Mesenchymal stem cell (in vitro differentiated cells and primary cell): Measurements from ENCODE around the gene SDC1.
A peak's percentile ranks its signal among the peaks of the same experiment; 100 is the strongest.

Experiments
- DNase-seq: peaks from one replicate; pipeline ENCODE4 v3.0.0-alpha.2; 2013
- H2AFZ ChIP-seq: one replicate; pipeline ENCODE4 v1.6.1; 2013; ENCODE audit warnings: low read depth, mild to moderate bottlenecking, control low read depth, inconsistent platforms, low read length, moderate library complexity
- H2AK5ac ChIP-seq: 2 replicates; pipeline ENCODE4 v1.6.1; 2013; ENCODE audit warnings: low read length, moderate library complexity, mild to moderate bottlenecking, inconsistent platforms; ENCODE audit not compliant: severe bottlenecking
- H2BK120ac ChIP-seq: one replicate; pipeline ENCODE4 v1.6.1; 2013; ENCODE audit warnings: low read depth, mild to moderate bottlenecking, inconsistent platforms, low read length, moderate library complexity
- H2BK12ac ChIP-seq, 2 experiments: one replicate each; pipeline ENCODE4 v1.6.1; 2013; ENCODE audit warnings: inconsistent platforms in 2 of 2, low read length in 2 of 2, mild to moderate bottlenecking in 2 of 2, moderate library complexity in 2 of 2, control low read depth in 1 of 2
- H2BK15ac ChIP-seq: one replicate; pipeline ENCODE4 v1.6.1; 2013; ENCODE audit warnings: mild to moderate bottlenecking, low read depth, inconsistent platforms; ENCODE audit not compliant: poor library complexity, severe bottlenecking
- H2BK5ac ChIP-seq: 2 replicates; pipeline ENCODE4 v1.6.1; 2013; ENCODE audit warnings: low read depth, mild to moderate bottlenecking, low read length, control low read depth, inconsistent platforms; ENCODE audit not compliant: poor library complexity, severe bottlenecking
- H3K14ac ChIP-seq, 2 experiments: one replicate each; pipeline ENCODE4 v1.6.1; 2013; ENCODE audit warnings: inconsistent platforms in 2 of 2, low read length in 2 of 2, control low read depth in 1 of 2, mild to moderate bottlenecking in 1 of 2, moderate library complexity in 1 of 2
- H3K18ac ChIP-seq, 2 experiments: one replicate each; pipeline ENCODE4 v1.6.1; 2013; ENCODE audit warnings: inconsistent platforms in 2 of 2, low read length in 2 of 2, control low read depth in 1 of 2, low read depth in 1 of 2, mild to moderate bottlenecking in 1 of 2
- H3K23ac ChIP-seq, 2 experiments: one replicate each; pipeline ENCODE4 v1.6.1; 2013; ENCODE audit warnings: inconsistent platforms in 2 of 2, low read length in 2 of 2, mild to moderate bottlenecking in 2 of 2, moderate library complexity in 2 of 2, control low read depth in 1 of 2
- H3K27ac ChIP-seq: 2 replicates; pipeline ENCODE4 v1.5.1; 2013; ENCODE audit warnings: mild to moderate bottlenecking, moderate library complexity, low read length, control low read depth, inconsistent platforms; ENCODE audit not compliant: poor library complexity, severe bottlenecking
- H3K27me3 ChIP-seq, 2 experiments: 2 replicates each; pipeline versions ENCODE4 v1.6.1 to v1.7.0; 2013; ENCODE audit warnings: low read length in 2 of 2, mild to moderate bottlenecking in 2 of 2, moderate library complexity in 2 of 2, control low read depth in 1 of 2, inconsistent platforms in 1 of 2; ENCODE audit not compliant: control insufficient read depth in 1 of 2, insufficient read depth in 1 of 2
- H3K36me3 ChIP-seq, 2 experiments: 2 replicates each; pipeline versions ENCODE4 v1.6.1 to v1.7.0; 2013; ENCODE audit warnings: low read length in 2 of 2, control low read depth in 1 of 2, inconsistent platforms in 1 of 2, low read depth in 1 of 2, mild to moderate bottlenecking in 1 of 2; ENCODE audit not compliant: insufficient read depth in 2 of 2, control insufficient read depth in 1 of 2
- H3K4ac ChIP-seq, 2 experiments: one replicate each; pipeline ENCODE4 v1.6.1; 2013; ENCODE audit warnings: inconsistent platforms in 2 of 2, low read length in 2 of 2, mild to moderate bottlenecking in 2 of 2, moderate library complexity in 2 of 2, control low read depth in 1 of 2, low read depth in 1 of 2
- H3K4me1 ChIP-seq: 2 replicates; pipeline ENCODE4 v1.6.1; 2013; ENCODE audit warnings: low read depth, low read length, control low read depth; ENCODE audit not compliant: control insufficient read depth, insufficient read depth
- H3K4me2 ChIP-seq: 2 replicates; pipeline ENCODE4 v1.6.1; 2013; ENCODE audit warnings: low read length, mild to moderate bottlenecking, inconsistent platforms; ENCODE audit not compliant: poor library complexity, severe bottlenecking
- H3K4me3 ChIP-seq, 2 experiments: 2 replicates each; pipeline versions ENCODE4 v1.5.1 to v1.7.0; 2013; ENCODE audit warnings: low read length in 2 of 2, mild to moderate bottlenecking in 2 of 2, control low read depth in 1 of 2, low read depth in 1 of 2; ENCODE audit not compliant: insufficient read depth in 1 of 2
- H3K79me1 ChIP-seq: replicated peaks from 2 replicates; pipeline ENCODE4 v1.6.1; 2013; ENCODE audit warnings: mild to moderate bottlenecking, control low read depth, low read length, inconsistent platforms; ENCODE audit not compliant: poor library complexity, severe bottlenecking
- H3K9ac ChIP-seq: 2 replicates; pipeline ENCODE4 v1.7.0; 2013; ENCODE audit warnings: mild to moderate bottlenecking, low read length, moderate library complexity
- H3K9me3 ChIP-seq: 2 replicates; pipeline ENCODE4 v1.7.0; 2013; ENCODE audit warnings: mild to moderate bottlenecking, low read length; ENCODE audit not compliant: control insufficient read depth
- H4K8ac ChIP-seq: one replicate; pipeline ENCODE4 v1.6.1; 2013; ENCODE audit warnings: inconsistent platforms, mild to moderate bottlenecking, low read length, moderate library complexity
- H4K91ac ChIP-seq: one replicate; pipeline ENCODE4 v1.6.1; 2013; ENCODE audit warnings: mild to moderate bottlenecking, low read length, inconsistent platforms
- WGBS: methylation state at CpG from one replicate; pipeline ENCODE4 v1.1.7; 2013; ENCODE audit warnings: mixed read lengths; 5-methylcytosine and 5-hydroxymethylcytosine counted together

The SDC1 gene

DNA sequence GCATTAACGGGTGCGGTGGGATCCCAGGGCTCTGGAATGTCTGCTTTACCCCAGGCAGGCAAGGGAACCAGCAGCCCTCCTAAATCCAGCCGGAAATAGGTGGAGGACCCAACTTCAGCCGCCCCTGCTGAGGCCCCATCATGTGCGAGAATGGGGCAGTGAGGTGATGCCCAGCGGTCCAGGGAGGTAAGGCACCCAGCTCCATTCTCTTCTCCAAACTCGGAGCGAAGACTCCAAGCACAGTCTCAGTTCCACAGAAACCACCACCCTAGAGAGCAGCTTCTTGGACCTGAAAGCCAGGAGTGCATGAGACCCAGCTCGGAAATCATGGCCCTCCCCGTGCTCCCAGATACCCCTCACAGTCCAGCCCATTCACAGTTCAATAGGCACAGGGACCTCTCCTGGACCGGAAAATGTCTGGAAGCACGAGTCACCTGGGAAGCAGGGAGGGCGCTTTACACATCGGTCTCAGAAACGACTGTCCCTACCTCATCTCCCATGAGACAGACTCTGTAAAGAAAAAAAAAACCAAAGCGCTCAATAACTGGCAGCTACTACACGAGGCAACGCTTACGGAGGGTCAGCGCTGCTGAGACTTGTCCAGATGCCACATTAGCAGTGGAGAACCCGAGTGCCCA is 2.0 kb downstream of the SDC1 start:
- DNase-seq = peak; percentile 33
- no peak overlapping the region for H2BK120ac ChIP-seq
- no peak overlapping the region for H3K23ac ChIP-seq
- peaks cover 0 to 16% of the 10 kb centered on the region in 2 experiments for H3K36me3 ChIP-seq
- peak overlapping the region; percentile 32 for H4K8ac ChIP-seq
- peak overlapping the region; percentile 3 for H2BK15ac ChIP-seq
- no peak overlapping the region for H2BK12ac ChIP-seq
- H3K18ac ChIP-seq = peak overlapping the region in 1 of 2 experiments; percentile 72
- H3K4me2 ChIP-seq = peak overlapping the region; percentile 94
- peak overlapping the region in 1 of 2 experiments; percentile 64 for H3K4ac ChIP-seq
- peak overlapping the region; percentile 89 for H3K9ac ChIP-seq
- H2AK5ac ChIP-seq = peak overlapping the region; percentile 89
- H3K4me1 ChIP-seq = peaks cover 42% of the 10 kb centered on the region
- peak overlapping the region; percentile 82 for H3K27ac ChIP-seq
- H2AFZ ChIP-seq = no peak overlapping the region
- no peak overlapping the region for H3K14ac ChIP-seq
- H2BK5ac ChIP-seq = no peak overlapping the region
- 42% methylated on average over 21 of the region's 21 CpGs for WGBS
- peak overlapping the region; percentile 80 to 87 for H3K4me3 ChIP-seq
- H3K79me1 ChIP-seq = no peaks in the 10 kb centered on the region
- H4K91ac ChIP-seq = no peak overlapping the region
- no peaks in the 10 kb centered on the region for H3K27me3 ChIP-seq
- no peaks in the 10 kb centered on the region for H3K9me3 ChIP-seq

DNA sequence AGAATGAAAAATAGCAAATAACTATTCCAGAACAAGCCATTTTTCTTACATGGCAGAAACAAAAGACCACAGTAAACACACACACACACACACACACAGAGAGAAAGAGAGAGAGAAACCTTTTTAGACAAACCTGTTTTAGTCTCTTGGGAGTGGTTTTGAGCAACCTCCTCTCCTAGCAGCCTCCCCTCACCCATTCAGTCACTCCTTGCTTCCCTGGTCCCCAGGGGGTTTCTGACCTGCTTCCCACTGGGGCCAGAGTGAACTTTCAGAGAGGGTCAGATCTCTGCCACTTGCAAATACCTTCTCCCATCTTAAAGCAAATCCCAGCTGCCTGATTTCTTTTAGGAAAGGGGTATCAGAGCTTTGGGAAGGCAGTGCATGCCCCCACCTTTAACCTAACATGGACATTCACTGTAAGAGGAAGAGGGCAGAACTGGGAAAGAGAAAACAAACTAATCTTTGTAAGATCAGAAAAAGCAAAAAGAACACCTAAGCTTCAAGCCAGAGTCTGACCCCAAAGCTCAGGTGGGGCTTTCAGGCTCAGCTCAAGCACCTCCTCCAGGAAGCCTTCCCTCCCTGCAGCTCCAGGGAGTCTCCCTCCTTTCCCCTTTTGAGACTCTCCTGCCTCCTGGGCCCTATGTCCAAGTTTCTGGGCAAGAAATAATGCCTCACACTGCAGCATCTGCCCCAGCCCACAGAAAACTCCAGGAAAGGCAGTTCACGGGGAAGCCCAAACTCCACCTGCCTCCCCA is 2.7 kb downstream of the SDC1 start:
- peaks cover 0 to 16% of the 10 kb centered on the region in 2 experiments for H3K36me3 ChIP-seq
- H3K4me1 ChIP-seq = peaks cover 49% of the 10 kb centered on the region
- H3K27ac ChIP-seq = peak overlapping the region; percentile 82
- WGBS = 100% methylated on average over 1 of the region's 1 CpG
- H3K79me1 ChIP-seq = peaks cover under 1% of the 10 kb centered on the region
- no peak overlapping the region for H4K91ac ChIP-seq
- H2BK120ac ChIP-seq = no peak overlapping the region
- H2BK12ac ChIP-seq = no peak overlapping the region
- H3K4me2 ChIP-seq = peak overlapping the region; percentile 94
- H3K23ac ChIP-seq = no peak overlapping the region
- H3K9me3 ChIP-seq = no peaks in the 10 kb centered on the region
- peak overlapping the region in 1 of 2 experiments; percentile 87 for H3K4me3 ChIP-seq
- peak overlapping the region; percentile 59 for H2BK5ac ChIP-seq
- H2AFZ ChIP-seq = no peak overlapping the region
- no peak overlapping the region for H4K8ac ChIP-seq
- no peak overlapping the region for H3K18ac ChIP-seq
- no peaks in the 10 kb centered on the region for H3K27me3 ChIP-seq
- H2BK15ac ChIP-seq = no peak overlapping the region
- peak overlapping the region; percentile 89 for H3K9ac ChIP-seq
- H2AK5ac ChIP-seq = peak overlapping the region; percentile 89
- no peak for DNase-seq
- no peak overlapping the region for H3K14ac ChIP-seq
- H3K4ac ChIP-seq = no peak overlapping the region

DNA sequence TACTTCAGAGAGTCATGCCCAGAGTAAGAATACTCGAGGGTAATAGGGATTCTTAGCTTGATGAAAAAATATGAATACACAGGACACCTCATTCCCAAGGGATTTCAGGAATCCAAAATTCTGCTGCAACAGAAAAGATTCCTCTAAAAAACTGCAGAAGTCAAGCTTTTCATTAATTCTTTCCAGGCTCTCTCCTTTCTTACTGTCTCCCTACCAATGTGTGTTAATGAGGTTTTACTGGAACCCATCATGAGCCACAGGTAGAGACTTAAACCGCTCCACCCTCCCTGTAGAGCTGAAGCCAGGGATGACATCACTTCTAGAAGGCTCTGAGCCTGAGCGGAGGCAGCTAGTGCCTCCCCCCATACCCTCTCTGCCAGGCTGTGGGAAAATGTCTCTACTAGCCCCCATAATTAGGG is 3.4 kb downstream of the SDC1 start:
- Histone ChIP-seq H3K4me1 (peaks cover 51% of the 10 kb centered on the region), H3K36me3 (peaks cover 0 to 19% of the 10 kb centered on the region in 2 experiments), H2AFZ (no peak overlapping the region), H2BK120ac (no peak overlapping the region), H3K9ac (peak overlapping the region; percentile 89), H4K91ac (no peak overlapping the region), H2BK5ac (no peak overlapping the region), H3K9me3 (no peaks in the 10 kb centered on the region), H3K18ac (no peak overlapping the region), H3K4ac (no peak overlapping the region), H3K4me2 (no peak overlapping the region), H3K27ac (peak overlapping the region; percentile 82), H3K27me3 (no peaks in the 10 kb centered on the region), H3K23ac (no peak overlapping the region), H3K14ac (no peak overlapping the region), H2BK12ac (no peak overlapping the region), H2AK5ac (no peak overlapping the region), H2BK15ac (no peak overlapping the region), H3K4me3 (no peak overlapping the region), H3K79me1 (peaks cover 2% of the 10 kb centered on the region), H4K8ac (peak overlapping the region; percentile 56)
- DNase-seq = no peak
- WGBS = 92% methylated on average over 1 of the region's 3 CpGs

DNA sequence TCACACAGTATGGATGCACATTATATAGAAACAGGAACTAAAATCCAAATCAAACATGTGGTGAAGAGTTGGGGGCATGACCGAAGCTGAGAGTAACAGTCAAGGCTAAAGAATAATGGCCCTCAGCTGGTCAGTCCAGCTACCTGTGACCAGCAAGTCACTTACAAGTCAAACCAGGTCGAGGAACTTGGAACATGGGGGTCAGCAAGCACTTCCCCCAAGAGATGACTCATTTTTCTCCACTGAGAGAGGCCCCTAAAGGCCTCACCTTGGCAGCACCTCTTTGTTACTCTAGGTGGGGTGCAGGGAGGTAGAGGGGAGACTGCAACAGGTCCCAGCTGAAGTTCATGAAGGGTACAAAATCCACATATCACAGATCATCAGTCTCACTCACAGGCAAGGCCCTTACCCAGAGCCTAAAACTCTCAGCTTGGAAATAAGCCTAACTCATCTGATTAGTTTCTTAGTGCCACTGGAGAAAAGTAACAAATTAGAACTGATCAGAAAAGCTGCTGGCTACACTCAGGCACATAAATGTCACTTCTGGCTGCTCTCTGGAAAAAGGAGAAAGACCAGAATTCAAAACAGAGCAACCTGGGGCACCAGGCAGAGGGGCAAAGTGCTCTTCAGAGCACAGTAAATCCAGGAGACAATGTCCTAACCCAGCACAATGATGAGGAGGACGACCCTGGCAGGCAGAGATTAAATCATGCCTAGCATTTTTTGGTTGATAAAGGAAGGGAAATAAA is 4.0 kb downstream of the SDC1 start:
- Histone ChIP-seq H4K91ac (no peak overlapping the region), H3K9me3 (no peaks in the 10 kb centered on the region), H3K9ac (peak overlapping the region; percentile 89), H3K79me1 (peaks cover 2% of the 10 kb centered on the region), H3K4me3 (no peak overlapping the region), H4K8ac (no peak overlapping the region), H3K14ac (no peak overlapping the region), H2BK12ac (no peak overlapping the region), H3K27ac (peak overlapping the region; percentile 76), H3K23ac (no peak overlapping the region), H2AK5ac (peak overlapping the region; percentile 55), H2BK5ac (no peak overlapping the region), H2AFZ (no peak overlapping the region), H3K18ac (no peak overlapping the region), H3K4ac (no peak overlapping the region), H2BK15ac (no peak overlapping the region), H2BK120ac (no peak overlapping the region), H3K27me3 (no peaks in the 10 kb centered on the region), H3K4me2 (no peak overlapping the region), H3K4me1 (peaks cover 53% of the 10 kb centered on the region), H3K36me3 (peaks cover 0 to 25% of the 10 kb centered on the region in 2 experiments)
- 65% methylated on average over 3 of the region's 3 CpGs for WGBS
- DNase-seq = no peak
